H1 (cell line): ENCODE data around the gene PNMA6E. TPM values are rescaled to one million over a fixed set of nuclear protein-coding genes. Genes with fewer than 3 reads are reported as not detected.

Experiments used
- KDM5A ChIP-seq: fragments of 200-600 bp; IDR thresholded peaks from 2 replicates; pipeline ENCODE4 v1.7.1; 2012; ENCODE audit warnings: mild to moderate bottlenecking, low read length, inconsistent platforms, mixed read lengths
- POLR2AphosphoS5 ChIP-seq: IDR thresholded peaks from 2 replicates; pipeline ENCODE4 v1.6.1; 2011; ENCODE audit warnings: low read depth, low read length
- RBBP5 ChIP-seq: IDR thresholded peaks from 2 replicates; pipeline ENCODE4 v1.7.1; 2012; ENCODE audit warnings: low read depth, mild to moderate bottlenecking, inconsistent platforms, low read length, moderate library complexity, borderline replicate concordance
- SIX5 ChIP-seq: IDR thresholded peaks from 2 replicates; pipeline ENCODE4 v1.6.1; 2011; ENCODE audit warnings: mild to moderate bottlenecking, low read depth, low read length
- polyA plus RNA-seq, 7 experiments: library from polyadenylated mRNA; depleted of rRNA in 3 of 7; stranded (reverse) in 5 of 7; unstranded in 2 of 7; fragments of >200 nt in 5 of 7; fragments of 200-250 nt in 2 of 7; gene quantifications; 1 replicate in 5 of 7; 2 replicates in 1 of 7; 4 replicates in 1 of 7; pipeline versions ENCODE4 v1.2.1 to v1.2.3, GENCODE V29; 2011 to 2013; ENCODE audit warnings: missing spikeins in 2 of 7, mixed read lengths in 2 of 7
- total RNA-seq: library from RNA; stranded (reverse); fragmentation: NEBNext Ultra II Directional; extraction: Animal tissue kit (Norgen Biotek cat#: 25700); gene quantifications from 2 replicates; pipeline ENCODE4 v1.2.1, GENCODE V29; 2021
- TF ChIP-seq, protein P1 (sequence below): fragments of 300-600 bp; sonication (generic); IDR thresholded peaks from 2 replicates; pipeline ENCODE4 v1.7.1; 2012; ENCODE audit warnings: low read length, moderate library complexity, mild to moderate bottlenecking, inconsistent platforms; ENCODE audit not compliant: insufficient replicate concordance

PNMA6E gene
- total and polyA plus RNA-seq, 2 of the 8 experiments (the other 6 are each of a cell fraction or from before 2014, with no cell fraction given): not detected

DNA sequence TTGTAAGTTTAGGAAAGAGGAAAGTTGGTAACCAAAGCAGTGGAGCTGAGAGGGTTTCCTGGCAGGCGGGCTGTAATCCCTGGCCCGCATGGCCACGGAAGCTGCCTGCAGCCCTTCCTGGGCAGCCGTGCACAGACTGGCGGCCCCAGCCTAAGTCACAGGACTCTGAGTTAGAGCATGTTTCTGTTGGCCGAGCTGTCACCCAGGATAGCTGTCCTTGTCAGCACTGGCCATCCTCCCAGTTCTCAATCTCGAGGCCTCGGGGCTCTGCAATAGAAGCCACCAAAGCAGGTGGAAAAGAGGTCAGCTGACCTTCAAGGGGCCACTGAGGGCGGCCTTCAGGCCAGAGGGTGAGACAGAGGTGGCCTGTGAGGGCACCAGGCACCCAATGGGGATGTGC is 20.5 kb downstream of the PNMA6E start (continued):
- TF ChIP-seq, protein P1, sequence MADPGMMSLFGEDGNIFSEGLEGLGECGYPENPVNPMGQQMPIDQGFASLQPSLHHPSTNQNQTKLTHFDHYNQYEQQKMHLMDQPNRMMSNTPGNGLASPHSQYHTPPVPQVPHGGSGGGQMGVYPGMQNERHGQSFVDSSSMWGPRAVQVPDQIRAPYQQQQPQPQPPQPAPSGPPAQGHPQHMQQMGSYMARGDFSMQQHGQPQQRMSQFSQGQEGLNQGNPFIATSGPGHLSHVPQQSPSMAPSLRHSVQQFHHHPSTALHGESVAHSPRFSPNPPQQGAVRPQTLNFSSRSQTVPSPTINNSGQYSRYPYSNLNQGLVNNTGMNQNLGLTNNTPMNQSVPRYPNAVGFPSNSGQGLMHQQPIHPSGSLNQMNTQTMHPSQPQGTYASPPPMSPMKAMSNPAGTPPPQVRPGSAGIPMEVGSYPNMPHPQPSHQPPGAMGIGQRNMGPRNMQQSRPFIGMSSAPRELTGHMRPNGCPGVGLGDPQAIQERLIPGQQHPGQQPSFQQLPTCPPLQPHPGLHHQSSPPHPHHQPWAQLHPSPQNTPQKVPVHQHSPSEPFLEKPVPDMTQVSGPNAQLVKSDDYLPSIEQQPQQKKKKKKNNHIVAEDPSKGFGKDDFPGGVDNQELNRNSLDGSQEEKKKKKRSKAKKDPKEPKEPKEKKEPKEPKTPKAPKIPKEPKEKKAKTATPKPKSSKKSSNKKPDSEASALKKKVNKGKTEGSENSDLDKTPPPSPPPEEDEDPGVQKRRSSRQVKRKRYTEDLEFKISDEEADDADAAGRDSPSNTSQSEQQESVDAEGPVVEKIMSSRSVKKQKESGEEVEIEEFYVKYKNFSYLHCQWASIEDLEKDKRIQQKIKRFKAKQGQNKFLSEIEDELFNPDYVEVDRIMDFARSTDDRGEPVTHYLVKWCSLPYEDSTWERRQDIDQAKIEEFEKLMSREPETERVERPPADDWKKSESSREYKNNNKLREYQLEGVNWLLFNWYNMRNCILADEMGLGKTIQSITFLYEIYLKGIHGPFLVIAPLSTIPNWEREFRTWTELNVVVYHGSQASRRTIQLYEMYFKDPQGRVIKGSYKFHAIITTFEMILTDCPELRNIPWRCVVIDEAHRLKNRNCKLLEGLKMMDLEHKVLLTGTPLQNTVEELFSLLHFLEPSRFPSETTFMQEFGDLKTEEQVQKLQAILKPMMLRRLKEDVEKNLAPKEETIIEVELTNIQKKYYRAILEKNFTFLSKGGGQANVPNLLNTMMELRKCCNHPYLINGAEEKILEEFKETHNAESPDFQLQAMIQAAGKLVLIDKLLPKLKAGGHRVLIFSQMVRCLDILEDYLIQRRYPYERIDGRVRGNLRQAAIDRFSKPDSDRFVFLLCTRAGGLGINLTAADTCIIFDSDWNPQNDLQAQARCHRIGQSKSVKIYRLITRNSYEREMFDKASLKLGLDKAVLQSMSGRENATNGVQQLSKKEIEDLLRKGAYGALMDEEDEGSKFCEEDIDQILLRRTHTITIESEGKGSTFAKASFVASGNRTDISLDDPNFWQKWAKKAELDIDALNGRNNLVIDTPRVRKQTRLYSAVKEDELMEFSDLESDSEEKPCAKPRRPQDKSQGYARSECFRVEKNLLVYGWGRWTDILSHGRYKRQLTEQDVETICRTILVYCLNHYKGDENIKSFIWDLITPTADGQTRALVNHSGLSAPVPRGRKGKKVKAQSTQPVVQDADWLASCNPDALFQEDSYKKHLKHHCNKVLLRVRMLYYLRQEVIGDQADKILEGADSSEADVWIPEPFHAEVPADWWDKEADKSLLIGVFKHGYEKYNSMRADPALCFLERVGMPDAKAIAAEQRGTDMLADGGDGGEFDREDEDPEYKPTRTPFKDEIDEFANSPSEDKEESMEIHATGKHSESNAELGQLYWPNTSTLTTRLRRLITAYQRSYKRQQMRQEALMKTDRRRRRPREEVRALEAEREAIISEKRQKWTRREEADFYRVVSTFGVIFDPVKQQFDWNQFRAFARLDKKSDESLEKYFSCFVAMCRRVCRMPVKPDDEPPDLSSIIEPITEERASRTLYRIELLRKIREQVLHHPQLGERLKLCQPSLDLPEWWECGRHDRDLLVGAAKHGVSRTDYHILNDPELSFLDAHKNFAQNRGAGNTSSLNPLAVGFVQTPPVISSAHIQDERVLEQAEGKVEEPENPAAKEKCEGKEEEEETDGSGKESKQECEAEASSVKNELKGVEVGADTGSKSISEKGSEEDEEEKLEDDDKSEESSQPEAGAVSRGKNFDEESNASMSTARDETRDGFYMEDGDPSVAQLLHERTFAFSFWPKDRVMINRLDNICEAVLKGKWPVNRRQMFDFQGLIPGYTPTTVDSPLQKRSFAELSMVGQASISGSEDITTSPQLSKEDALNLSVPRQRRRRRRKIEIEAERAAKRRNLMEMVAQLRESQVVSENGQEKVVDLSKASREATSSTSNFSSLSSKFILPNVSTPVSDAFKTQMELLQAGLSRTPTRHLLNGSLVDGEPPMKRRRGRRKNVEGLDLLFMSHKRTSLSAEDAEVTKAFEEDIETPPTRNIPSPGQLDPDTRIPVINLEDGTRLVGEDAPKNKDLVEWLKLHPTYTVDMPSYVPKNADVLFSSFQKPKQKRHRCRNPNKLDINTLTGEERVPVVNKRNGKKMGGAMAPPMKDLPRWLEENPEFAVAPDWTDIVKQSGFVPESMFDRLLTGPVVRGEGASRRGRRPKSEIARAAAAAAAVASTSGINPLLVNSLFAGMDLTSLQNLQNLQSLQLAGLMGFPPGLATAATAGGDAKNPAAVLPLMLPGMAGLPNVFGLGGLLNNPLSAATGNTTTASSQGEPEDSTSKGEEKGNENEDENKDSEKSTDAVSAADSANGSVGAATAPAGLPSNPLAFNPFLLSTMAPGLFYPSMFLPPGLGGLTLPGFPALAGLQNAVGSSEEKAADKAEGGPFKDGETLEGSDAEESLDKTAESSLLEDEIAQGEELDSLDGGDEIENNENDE: no peak
- TF ChIP-seq POLR2AphosphoS5: no peak
- no peak for TF ChIP-seq SIX5
- TF ChIP-seq RBBP5: no peak
- TF ChIP-seq KDM5A: no peak
- TF ChIP-seq, all 59 proteins: peak for 0
